ENCODE measurements around the gene ERC2. TPM values are rescaled to one million over a fixed set of nuclear protein-coding genes. Genes with fewer than 3 reads are reported as not detected.
"Not testable (repeated sequence)": the region's sequence is repeated elsewhere in the genome, so short reads cannot be mapped to it uniquely, and the experiment has no call there.

The ERC2 gene
- total RNA-seq, 1 donor from 2014 or later, result 0.11 TPM

DNA sequence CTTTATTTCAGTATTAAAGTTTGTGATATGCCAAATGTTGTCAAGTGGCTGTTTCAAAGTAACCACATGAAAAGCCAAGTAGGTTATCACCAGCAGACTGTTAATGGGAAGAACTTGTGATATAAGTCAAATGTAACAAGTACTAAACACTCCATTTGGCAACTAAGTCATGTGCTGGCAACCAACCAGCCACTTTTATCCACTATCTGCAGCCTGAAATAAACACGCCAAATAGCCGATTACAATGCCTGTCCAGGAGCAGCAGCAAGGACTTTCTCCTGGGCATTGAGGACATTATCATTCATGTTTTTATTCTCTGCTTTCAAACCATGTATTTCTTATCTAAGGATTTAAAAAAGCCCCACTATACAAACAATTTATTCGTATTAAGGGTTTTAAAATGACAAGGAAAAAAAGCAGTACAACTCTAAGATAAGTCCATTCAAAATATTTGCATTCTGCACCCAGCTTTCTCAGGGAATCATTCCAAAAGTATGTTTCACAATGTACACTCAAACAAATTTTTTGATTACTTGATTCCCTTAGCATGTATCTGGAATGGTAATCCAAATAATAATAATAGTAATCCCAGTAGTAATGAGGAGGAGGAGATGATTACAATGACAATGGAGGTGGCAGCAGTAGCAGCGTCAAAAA, 448.6 kb downstream of the ERC2 start:
- no peaks in the 10 kb centered on the region for H3K36me3 ChIP-seq

DNA sequence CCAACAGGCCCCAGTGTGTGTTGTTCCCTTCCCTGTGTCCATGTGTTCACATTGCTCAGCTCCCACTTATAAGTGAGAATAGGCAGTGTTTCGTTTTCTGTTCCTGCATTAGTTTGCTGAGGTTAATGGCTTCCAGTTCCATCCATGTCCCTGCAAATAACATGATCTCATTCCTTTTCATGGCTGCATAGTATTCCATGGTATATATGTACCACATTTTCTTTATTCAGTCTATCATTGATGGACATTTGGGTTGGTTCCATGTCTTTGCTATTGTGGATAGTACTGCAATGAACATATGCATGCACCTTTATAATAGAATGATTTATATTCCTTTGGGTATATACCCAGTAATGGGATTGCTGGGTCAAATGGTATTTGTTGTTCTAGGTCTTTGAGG, 452.9 kb downstream of the ERC2 start:
- H3K9me3 ChIP-seq; H3K36me3 ChIP-seq; DNase-seq (ENCODE audit: low spot score in 2 of 2); H3K4me3 ChIP-seq; H3K27ac ChIP-seq; intact Hi-C loops (cut with DNase I); H3K27me3 ChIP-seq; H3K4me1 ChIP-seq: not testable (repeated sequence)

More for the DNA sequence above, 448.6 kb downstream of the ERC2 start:
- TF ChIP-seq, protein P1, sequence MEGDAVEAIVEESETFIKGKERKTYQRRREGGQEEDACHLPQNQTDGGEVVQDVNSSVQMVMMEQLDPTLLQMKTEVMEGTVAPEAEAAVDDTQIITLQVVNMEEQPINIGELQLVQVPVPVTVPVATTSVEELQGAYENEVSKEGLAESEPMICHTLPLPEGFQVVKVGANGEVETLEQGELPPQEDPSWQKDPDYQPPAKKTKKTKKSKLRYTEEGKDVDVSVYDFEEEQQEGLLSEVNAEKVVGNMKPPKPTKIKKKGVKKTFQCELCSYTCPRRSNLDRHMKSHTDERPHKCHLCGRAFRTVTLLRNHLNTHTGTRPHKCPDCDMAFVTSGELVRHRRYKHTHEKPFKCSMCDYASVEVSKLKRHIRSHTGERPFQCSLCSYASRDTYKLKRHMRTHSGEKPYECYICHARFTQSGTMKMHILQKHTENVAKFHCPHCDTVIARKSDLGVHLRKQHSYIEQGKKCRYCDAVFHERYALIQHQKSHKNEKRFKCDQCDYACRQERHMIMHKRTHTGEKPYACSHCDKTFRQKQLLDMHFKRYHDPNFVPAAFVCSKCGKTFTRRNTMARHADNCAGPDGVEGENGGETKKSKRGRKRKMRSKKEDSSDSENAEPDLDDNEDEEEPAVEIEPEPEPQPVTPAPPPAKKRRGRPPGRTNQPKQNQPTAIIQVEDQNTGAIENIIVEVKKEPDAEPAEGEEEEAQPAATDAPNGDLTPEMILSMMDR (IDR thresholded peaks at IDR 0.05), result no peak
- Histone ChIP-seq H3K4me1 (no peaks in the 10 kb centered on the region), H3K4me3 (no peak overlapping the region), H3K27ac (no peak overlapping the region), H3K9me3 (no peaks in the 10 kb centered on the region), H3K27me3 (no peaks in the 10 kb centered on the region)
- DNase-seq (ENCODE audit: low spot score in 2 of 2), result no peak
- intact Hi-C loops (cut with DNase I), result no loop called here

DNA sequence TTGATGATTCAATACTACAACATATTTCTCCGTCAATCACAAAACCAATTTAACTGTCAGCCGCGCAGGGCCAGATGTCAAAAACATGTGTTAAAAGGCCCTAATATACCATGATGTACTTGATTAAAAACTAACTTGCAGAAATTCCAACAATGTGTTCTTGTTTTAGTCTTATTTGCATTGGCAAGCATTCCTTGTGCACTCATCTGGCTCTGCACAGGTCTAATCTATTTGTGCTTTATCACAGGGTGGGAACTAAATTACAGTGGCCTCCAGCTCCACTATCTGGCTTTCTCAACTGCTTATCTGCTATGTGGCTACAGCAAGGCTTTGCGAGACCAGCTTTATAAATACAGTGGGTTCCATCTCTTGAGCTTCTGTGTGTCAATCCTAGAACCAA, 455.5 kb downstream of the ERC2 start:
- no peak overlapping the region for H3K27ac ChIP-seq
- intact Hi-C loops (cut with DNase I), result no loop called here
- no peaks in the 10 kb centered on the region for H3K36me3 ChIP-seq
- H3K4me1 ChIP-seq, result no peaks in the 10 kb centered on the region
- H3K4me3 ChIP-seq, result no peak overlapping the region
- H3K9me3 ChIP-seq, result no peaks in the 10 kb centered on the region
- DNase-seq (ENCODE audit: low spot score in 2 of 2), result no peak
- H3K27me3 ChIP-seq, result no peaks in the 10 kb centered on the region
- TF ChIP-seq, protein P1 (IDR thresholded peaks at IDR 0.05), result no peak

DNA sequence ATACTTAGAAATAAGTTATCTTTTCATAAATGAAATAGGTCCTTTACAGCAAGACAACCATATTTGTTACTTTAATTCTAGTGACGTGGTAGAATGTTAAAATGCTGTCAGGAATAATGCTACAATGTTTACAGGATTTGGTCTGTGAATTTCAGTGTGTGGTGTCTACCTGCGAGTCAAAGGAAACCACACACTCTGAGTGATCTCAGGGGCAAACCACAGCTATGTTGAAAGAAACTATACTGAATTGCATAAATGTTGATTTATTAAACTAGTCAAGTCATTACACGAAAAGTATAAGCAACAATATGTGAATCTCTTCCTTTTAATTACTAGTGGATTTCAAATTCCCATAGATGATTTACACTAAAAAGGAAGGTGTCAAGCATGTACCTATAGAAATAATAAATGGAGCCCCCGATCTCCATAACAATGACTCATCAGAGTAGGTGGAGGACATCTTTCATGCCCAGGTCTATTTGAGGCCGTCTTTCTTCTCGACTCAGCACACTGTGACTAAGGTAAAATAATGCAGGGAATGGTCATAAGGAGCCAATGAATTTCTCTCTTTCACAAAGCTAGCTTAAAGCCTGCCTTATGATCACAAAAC, 463.0 kb downstream of the ERC2 start:
- no peaks in the 10 kb centered on the region for H3K4me1 ChIP-seq
- intact Hi-C loops (cut with DNase I), result no loop called here
- H3K36me3 ChIP-seq, result no peaks in the 10 kb centered on the region
- no peak overlapping the region for H3K27ac ChIP-seq
- H3K27me3 ChIP-seq, result no peaks in the 10 kb centered on the region
- no peak overlapping the region for H3K4me3 ChIP-seq
- DNase-seq (ENCODE audit: low spot score in 2 of 2), result no peak
- no peaks in the 10 kb centered on the region for H3K9me3 ChIP-seq
- TF ChIP-seq, protein P1 (IDR thresholded peaks at IDR 0.05), result no peak

DNA sequence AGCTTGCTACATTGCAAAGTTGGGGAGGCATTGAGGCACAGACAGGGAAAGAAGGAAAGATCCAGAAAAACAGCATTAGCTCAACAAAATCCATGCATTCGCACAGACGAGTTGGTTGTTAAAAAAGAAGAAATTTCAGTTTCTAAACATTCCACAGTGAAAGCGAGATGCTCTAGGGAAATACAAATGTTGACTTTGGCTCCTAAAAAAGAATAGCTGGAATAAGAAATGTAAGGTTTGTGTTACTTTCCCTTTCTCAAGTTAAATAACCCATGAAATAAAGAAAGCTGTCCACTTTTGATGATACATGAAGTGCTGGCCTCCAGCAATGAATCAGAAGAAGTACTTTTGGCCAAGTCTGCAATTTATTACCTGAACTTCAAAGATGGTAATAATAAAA, 465.1 kb downstream of the ERC2 start:
- intact Hi-C loops (cut with DNase I), result no loop called here
- TF ChIP-seq, protein P1 (IDR thresholded peaks at IDR 0.05), result no peak
- DNase-seq (ENCODE audit: low spot score in 2 of 2), result no peak
- H3K9me3 ChIP-seq, result no peaks in the 10 kb centered on the region
- no peak overlapping the region for H3K4me3 ChIP-seq
- no peaks in the 10 kb centered on the region for H3K36me3 ChIP-seq
- no peaks in the 10 kb centered on the region for H3K4me1 ChIP-seq
- no peak overlapping the region for H3K27ac ChIP-seq
- no peaks in the 10 kb centered on the region for H3K27me3 ChIP-seq

DNA sequence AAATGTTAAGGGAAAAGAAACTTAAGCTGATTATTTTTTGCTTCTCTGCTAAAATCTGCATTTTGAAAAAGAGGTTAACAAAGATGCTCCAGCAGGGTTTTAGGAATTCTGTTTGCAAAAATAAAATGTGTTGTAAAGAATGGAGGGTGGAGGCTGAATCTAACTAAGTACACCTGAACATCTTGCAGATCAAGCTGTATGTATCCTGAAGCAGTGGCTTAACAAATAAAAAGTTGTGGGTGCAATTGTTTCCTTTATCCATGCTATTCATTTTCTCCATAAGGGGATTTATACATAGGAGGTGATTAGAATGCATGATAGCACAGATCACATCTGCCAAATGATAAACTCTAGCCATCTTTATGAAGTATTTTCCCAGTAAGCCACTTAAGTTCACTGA, 466.3 kb downstream of the ERC2 start:
- H3K36me3 ChIP-seq, result no peaks in the 10 kb centered on the region
- no peak overlapping the region for H3K27ac ChIP-seq
- H3K4me3 ChIP-seq, result no peak overlapping the region
- H3K4me1 ChIP-seq, result no peaks in the 10 kb centered on the region
- no peaks in the 10 kb centered on the region for H3K27me3 ChIP-seq
- TF ChIP-seq, protein P1 (IDR thresholded peaks at IDR 0.05), result no peak
- intact Hi-C loops (cut with DNase I), result no loop called here
- no peak for DNase-seq (ENCODE audit: low spot score in 2 of 2)
- H3K9me3 ChIP-seq, result no peaks in the 10 kb centered on the region
